GM18517 (cell line): ENCODE data around the gene TMEM222.
A peak's percentile ranks its signal among the peaks of the same experiment; 100 is the strongest.

Experiments
- ATAC-seq: cut with Tn5 transposase; IDR thresholded peaks from one replicate; pipeline ENCODE4 v1.9.1; 2021; ENCODE audit warnings: mild to moderate bottlenecking, moderate library complexity; ENCODE audit not compliant: unreplicated experiment

The TMEM222 gene

GRCh38 chr1:27341525-27342252 lies 19.7 kb downstream of the TMEM222 start, which contains the start of gene SYTL1:
Gene SYTL1 (plus strand): TSS chr1:27342022. CDS start chr1:27345335, 3,313 bp downstream.
- ATAC-seq, result peak; percentile 40

- no peak for ATAC-seq
Measured at GRCh38 chr1:27342391-27342777, 20.4 kb downstream of the TMEM222 start.

- no peak for ATAC-seq
Measured at GRCh38 chr1:27342778-27343638, 21.0 kb downstream of the TMEM222 start.

- no peak for ATAC-seq
Measured at GRCh38 chr1:27343639-27344025, 21.7 kb downstream of the TMEM222 start.

- ATAC-seq, result no peak
Measured at GRCh38 chr1:27345272-27345671, 23.3 kb downstream of the TMEM222 start.

- no peak for ATAC-seq
Measured at GRCh38 chr1:27346357-27346756, 24.4 kb downstream of the TMEM222 start.

GRCh38 chr1:27346991-27347624 lies 25.1 kb downstream of the TMEM222 start:
- ATAC-seq, result no peak

- no peak for ATAC-seq
Measured at GRCh38 chr1:27348861-27349783, 27.2 kb downstream of the TMEM222 start.

GRCh38 chr1:27349784-27350662 lies 28.1 kb downstream of the TMEM222 start:
- no peak for ATAC-seq

- no peak for ATAC-seq
Measured at GRCh38 chr1:27350663-27351540, 28.9 kb downstream of the TMEM222 start.

- ATAC-seq, result no peak
Measured at GRCh38 chr1:27351541-27352107, 29.7 kb downstream of the TMEM222 start.

GRCh38 chr1:27353166-27353565 lies 31.2 kb downstream of the TMEM222 start:
- no peak for ATAC-seq

GRCh38 chr1:27353629-27354028 lies 31.7 kb downstream of the TMEM222 start:
- no peak for ATAC-seq

- no peak for ATAC-seq
Measured at GRCh38 chr1:27355683-27356082, 33.7 kb downstream of the TMEM222 start.

GRCh38 chr1:27356277-27356618 lies 34.3 kb downstream of the TMEM222 start:
- ATAC-seq, result no peak

GRCh38 chr1:27356619-27357280 lies 34.8 kb downstream of the TMEM222 start:
- no peak for ATAC-seq

GRCh38 chr1:27357281-27358037 lies 35.5 kb downstream of the TMEM222 start:
- no peak for ATAC-seq
